GM21786 (cell line): Measurements from ENCODE around the gene IL10.
A peak's percentile ranks its signal among the peaks of the same experiment; 100 is the strongest.
"Not testable (repeated sequence)": the region's sequence is repeated elsewhere in the genome, so short reads cannot be mapped to it uniquely, and the experiment has no call there.

Experiments
- ATAC-seq: cut with Tn5 transposase; IDR thresholded peaks from one replicate; pipeline ENCODE4 v1.9.1; 2021; ENCODE audit not compliant: unreplicated experiment

IL10 gene

DNA sequence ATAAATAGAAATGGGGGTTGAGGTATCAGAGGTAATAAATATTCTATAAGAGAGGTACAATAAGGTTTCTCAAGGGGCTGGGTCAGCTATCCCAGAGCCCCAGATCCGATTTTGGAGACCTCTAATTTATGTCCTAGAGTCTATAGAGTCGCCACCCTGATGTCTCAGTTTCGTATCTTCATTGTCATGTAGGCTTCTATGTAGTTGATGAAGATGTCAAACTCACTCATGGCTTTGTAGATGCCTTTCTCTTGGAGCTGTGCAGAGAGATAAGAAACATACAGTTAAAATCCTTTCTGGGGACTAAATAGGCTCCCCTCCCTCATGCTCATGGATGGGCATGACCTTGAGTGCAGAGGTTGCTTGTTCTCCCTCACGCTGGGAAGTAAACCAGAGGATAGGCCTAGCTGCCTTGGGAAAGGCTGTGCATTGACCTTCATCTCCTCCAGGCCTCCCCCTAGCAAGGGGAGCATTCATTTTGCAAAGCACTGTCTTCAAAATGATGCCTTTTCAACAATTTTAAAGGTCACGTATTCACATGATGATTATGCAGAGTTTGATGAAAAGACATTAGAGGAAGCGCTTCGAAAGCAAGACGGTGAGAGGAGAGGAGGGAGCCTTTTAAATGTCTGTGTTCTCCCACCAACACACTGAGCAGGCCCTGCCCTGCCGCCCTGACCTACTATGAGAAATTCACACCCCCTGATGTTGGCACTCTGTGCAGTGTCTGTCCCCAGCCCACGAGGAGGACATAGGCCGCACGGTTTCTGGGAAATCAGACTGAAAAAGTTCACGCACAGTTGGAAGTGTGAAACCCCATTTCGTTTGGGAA is 3.6 kb downstream of the IL10 start:
- peak; percentile 5 for ATAC-seq

GRCh38 chr1:206766251-206766856 is 5.9 kb downstream of the IL10 start:
- ATAC-seq: peak; percentile 50

- not testable (repeated sequence) for ATAC-seq
Observed at GRCh38 chr1:206765771-206766170, 6.5 kb downstream of the IL10 start.

DNA sequence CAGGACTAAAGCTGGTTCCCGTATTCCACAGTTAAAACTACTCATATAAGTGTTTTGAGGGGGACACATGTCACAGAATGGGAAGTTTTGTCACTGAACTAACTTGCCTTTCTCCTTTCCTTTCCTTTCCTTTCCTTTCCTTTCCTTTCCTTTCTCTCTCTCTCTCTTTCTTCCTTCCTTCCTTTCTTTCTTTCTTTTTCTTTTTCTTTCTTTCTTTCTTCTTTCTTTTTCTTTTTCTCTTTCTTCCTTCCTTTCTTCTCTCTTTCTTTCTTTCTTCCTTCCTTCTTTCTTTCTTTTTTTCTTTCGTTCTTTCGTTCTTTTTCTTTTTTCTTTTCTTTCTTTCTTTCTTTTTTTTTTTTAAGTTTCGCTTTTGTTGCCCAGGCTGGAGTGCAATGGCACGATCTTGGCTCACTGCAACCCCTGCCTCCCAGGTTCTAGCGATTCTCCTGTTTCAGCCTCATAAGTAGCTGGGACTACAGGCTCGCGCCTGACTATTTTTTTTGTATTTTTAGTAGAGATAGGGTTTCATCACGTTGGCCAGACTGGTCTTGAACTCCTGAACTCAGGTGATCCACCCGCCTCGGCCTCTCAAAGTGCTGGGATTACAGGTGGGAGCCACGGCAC is 9.4 kb downstream of the IL10 start:
- not testable (repeated sequence) for ATAC-seq

DNA sequence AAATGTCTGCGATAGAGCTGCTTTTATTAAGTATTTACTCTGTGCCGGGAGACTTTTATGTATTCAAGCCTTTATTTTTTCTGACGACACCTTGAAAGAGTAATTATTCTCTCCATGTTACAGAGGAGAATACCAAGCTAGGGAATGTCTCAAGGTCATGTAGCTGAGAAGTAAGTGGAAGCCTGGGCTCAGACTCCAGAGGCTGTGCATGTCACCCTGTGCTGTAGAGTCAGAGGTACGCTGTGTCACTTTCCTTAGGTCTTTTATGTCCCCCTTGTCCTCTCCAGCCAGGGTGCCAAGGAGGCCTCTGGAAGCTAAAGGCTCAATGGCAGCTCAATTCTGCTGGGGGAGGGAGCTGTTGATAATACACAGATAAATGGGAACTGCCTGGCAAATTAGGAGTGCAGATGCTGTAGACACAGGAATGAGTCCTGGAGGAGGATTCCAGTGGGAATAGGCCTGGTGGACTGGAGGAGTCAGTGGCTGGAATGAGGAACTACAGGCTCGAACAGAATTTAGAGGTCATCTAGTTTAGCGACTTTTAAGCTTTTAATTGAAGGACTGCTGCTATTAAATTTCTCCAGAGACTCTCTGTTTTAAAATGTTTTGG is 11.0 kb downstream of the IL10 start:
- no peak for ATAC-seq

DNA sequence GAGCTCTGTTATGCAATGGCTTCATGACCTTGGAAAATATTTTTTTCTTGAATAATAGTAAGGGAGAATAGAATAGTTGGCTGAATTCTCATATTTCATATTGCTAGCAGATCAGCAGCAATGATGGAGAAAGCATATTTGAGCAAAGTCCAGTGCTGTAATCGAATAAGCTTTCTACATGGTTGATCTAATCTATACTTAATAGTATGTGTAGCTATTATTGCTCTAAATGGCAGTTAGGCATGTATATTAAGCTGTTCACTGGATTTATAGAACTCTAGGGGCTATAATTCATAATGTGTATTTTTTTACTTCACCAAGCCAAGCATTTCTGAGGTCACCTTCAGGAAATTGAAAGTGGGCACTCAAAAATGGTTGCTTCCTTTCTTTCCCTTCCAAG is 11.7 kb downstream of the IL10 start:
- ATAC-seq: no peak

DNA sequence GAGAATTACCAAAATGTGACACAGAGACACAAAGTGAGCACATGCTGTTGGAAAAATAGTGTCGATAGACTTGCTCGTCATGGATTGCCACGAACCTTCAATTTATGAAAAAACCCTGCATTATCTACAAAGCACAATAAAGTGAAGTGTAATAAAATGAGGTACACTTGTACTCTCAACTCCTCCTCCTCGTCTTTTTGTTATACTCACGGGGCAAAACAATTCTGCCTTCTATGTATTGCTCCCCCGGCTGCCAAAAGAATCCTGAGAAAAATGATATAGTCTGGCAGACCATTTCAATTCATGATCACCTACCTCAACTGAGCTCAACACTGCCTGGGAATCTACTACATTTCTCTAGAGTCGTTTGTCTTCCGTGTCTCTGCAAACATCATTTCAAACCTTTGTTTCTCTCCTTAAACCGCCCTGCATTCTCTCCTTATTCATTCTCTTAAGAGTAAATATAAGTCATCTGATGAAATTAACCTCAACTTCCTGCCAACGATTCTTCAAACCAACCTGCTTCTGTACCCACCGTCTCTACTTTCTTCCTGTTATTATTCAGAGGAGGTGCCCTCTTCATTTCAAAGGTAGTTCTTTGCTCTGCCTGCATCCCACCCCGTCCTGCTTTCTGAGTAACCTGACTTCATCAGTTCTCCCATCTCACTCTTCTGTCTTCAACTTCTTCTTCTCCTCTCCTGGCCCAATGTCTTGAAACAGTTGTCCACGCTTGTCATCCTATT is 14.6 kb downstream of the IL10 start:
- ATAC-seq: no peak

- ATAC-seq: no peak
Observed at GRCh38 chr1:206754011-206754410, 18.3 kb downstream of the IL10 start.

DNA sequence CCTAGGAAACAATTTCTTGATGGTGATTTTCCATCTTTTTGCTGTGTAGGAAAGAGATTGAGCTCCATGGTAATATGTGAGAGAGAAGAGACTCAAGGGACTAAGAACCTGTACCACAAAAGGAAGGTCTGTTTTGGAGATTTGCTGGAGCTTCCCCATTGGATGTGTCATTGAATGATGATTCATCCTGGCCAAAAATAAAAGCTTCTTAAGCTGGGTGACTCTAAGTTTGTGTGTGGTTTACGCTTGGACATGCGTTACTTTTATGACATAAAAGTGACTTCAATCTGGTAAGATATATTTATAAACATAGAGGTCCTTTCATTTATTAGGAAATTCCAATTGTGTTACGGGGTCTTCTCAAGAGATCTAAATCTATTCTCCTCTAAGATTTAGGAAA is 19.2 kb downstream of the IL10 start:
- no peak for ATAC-seq

GRCh38 chr1:206752481-206752880 is 19.8 kb downstream of the IL10 start:
- ATAC-seq: no peak

- no peak for ATAC-seq
Observed at GRCh38 chr1:206751891-206752290, 20.4 kb downstream of the IL10 start.

- ATAC-seq: no peak
Observed at GRCh38 chr1:206748348-206749030, 23.8 kb downstream of the IL10 start.

- ATAC-seq: no peak
Observed at GRCh38 chr1:206745301-206745700, 27.0 kb downstream of the IL10 start.

DNA sequence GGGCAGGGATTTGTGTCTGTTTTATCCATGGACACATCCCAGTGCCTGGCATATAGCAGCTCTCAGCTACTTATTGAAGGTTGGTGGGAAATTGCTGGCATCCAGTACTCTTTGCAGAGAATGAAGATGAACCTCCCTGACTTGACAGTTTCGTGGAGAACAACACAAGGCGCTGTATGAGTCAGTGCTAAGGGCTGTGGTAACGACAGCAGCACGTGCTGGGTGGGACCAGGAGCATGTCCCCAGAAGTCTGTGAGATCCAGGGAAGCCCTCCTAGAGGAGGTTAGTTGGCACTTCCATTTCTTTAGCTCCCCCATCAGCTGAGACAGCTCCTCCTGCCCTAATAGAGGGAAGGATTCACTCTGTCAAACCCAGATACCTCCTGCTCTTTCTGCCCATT is 27.6 kb downstream of the IL10 start:
- no peak for ATAC-seq

- no peak for ATAC-seq
Observed at GRCh38 chr1:206742719-206743383, 29.4 kb downstream of the IL10 start.

GRCh38 chr1:206741142-206741701 is 31.1 kb downstream of the IL10 start:
- ATAC-seq: no peak

DNA sequence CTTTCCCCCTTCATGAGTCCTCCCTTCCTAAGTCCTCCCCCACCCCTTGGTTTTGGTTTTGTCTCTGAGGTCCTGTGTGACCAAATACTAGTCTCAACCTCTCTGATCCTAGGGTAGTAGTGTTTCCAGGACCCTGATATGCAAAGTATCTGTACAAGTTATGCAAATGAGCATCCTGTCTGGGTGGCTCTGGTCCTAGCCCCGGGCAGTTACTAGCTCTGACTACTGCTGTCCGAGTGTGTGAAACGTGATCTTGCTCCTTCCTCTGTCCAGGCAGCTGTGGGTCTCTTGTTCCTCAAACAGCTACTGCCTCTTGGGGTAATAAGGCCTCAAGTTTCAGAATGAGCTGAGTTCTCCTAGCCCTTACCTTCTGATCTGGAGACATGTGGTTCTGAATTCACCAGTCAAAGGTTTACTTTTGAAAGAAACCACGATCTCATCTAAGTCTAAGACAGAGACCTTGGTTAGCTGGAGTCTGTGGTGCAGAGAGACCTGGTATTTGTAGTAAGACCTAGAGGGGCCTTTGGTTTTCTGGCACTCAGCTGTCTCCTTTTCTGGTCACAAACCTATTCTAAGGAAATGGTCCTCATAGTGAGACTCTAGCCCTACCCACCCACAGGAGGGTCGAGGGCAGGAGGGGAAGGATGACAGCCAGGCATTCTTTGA is 32.8 kb downstream of the IL10 start:
- ATAC-seq: peak; percentile 76

GRCh38 chr1:206738370-206739366 is 33.6 kb downstream of the IL10 start:
- no peak for ATAC-seq
